DMS53 treated with DMSO at 0.1 percent for 48 hours (cell line): ENCODE measurements around the gene IRF2BPL.

Experiments used
- DNase-seq: peaks from one replicate; lab custom pipeline; 2025; ENCODE audit not compliant: unreplicated experiment; lab: John Stamatoyannopoulos, UW

IRF2BPL gene

DNA sequence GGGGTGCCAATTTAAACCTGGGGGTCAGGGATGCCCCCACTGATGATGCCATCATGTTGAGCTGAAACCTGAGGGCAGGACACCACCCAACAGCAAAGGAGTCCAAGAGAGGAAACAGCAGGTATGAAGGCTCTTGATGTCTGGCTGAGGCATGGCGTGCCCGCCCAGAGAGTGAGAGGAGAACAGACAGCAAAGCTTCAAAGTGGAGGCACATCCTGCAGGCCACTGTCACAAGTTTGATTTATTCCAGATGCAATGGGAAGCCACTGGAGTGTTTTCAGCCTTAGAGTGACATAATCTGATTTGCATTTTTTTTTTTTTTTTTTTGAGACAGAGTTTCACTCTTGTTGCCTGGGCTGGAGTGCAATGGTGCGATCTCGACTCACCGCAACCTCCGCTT, 34.8 kb downstream of the IRF2BPL start:
- no peak for DNase-seq

DNA sequence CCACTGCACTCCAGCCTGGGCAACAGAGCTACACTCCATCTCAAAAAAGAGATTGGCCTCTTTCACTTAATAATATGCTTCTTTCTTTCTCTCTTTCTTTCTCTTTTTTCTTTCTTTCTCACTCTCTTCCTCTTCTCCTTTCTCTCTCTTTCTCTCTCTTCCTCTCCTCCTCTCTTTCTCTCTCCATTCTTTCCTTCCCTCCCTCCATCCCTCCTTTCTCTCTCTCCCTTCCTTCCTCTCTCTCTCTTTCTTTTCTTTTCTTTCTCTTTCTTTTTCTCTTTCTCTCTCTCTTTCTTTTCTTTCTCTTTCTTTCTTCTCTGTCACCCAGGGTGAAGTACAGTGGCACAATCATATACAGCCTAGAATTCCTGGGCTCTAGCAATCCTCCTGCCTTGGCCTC, 38.4 kb downstream of the IRF2BPL start:
- DNase-seq: no peak

DNA sequence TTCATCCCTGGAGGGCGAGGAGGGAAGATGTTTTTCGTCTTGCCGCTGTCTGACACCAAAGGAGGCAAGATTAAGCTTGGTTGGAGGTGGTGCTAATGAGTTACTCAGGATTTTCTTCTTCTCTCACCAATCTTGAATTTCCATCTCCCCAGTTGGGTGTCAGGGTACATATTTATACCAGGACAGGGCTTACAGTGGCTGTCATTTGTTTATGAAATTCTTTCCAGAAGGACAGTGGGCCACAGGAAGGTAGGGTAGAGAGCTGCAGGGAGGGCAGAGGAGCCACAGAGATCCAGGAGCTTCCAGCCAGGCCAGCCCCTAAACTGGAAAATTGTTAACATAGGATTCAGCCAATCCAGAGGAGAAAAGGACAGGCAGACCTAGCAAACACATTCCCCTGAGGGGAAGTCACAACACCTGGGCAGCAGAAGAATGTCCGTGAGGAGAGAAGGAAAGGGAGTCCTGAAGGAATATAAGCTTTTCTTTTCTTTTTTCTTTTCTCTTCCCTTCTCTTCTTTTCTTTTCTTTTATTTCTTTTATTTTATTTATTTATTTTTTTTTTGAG, 40.5 kb downstream of the IRF2BPL start:
- DNase-seq: no peak

DNA sequence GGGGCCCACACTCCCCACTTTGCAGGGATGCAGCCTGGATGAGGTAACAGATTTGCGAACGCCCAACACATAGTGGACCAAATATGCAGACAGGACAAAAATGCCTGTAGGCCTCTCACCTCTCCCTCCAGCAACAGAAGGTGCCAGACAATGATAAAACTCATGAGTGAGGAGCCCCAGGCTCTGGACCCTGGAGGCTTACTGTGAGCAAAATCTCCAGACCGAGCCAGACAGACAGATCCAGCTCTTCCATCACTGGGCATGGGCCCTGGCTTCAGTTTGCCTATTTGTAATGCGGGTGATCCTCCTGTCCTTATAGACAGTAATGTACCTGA, 42.3 kb downstream of the IRF2BPL start:
- no peak for DNase-seq

DNA sequence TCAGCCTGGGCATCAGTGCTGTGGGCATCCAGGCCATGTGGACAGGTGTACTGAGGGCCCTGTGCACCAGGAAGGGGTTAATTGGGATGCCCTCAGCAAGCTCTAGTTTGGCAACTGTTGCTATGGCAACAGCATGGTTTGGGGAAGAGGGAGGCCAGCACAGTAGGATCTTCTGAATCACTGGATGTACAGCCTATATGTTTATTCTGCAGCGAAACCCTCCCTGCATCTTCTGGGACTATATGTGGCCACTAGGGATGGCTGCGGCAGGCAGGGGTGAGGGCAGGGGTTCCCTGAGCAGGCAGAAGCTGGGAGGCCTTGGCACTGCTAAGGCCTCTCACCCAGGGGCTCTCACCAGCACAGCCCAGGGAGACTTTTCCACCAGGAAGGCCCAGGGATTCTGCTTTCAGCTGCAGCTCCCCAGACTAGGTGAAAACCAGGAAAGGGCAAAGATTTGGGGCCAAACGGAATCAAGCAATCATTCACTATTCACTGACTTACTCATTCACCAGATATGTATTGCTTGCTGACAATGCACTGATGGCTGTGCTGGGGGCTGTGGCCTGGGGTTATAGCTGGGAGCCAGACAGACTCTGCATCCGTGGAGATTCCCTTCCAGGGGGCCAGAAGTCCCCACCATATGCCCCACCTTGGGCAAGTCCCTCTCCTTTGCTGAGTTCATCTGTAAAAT, 42.8 kb downstream of the IRF2BPL start:
- no peak for DNase-seq

DNA sequence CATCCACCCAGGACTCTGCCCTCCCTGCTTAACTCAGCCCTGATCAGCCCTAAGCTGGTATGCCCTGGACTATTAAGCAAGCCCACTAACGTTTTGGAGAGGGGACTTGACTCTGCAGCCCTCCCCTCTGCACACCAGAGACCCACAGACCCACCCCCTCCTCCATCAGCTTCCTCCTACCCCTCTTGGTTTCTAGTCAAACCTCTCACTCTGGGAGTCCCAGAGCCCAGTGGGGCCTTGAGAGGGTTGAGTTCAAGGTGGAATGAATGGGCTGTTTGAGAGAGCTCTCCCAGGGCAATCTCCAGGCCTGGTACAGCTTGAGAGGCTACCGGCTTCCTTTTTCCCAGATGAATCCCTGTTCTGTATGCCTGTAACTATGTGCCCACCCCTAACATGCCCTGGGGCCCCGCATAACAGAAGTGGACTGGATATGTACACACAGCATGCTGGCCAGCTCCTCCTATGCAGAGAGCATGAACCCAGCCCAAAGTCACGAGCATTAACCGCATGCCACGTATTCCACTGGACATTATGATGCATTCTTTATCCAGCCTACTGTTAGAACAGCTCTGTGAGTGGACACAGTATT, 43.6 kb downstream of the IRF2BPL start:
- DNase-seq: no peak

DNA sequence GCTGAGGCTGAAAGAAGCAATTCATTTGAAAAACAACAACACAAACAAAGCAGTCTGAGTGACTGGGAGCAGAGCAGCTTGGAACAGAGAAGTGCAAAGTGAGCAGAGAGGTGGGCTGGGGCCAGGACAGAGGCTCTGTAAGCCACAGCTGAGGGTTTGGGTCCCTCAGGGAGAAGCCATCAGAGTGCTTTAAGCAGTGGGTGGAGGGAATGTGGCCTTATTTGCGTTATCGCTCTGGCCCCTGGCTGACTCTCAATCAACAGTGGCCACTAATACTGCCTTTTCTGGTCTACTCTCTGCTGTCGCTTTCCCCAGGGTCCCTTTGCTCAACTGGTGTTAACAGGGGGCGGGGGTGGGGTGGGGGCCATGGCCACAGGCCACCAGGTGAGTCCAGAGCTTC, 44.2 kb downstream of the IRF2BPL start:
- no peak for DNase-seq

DNA sequence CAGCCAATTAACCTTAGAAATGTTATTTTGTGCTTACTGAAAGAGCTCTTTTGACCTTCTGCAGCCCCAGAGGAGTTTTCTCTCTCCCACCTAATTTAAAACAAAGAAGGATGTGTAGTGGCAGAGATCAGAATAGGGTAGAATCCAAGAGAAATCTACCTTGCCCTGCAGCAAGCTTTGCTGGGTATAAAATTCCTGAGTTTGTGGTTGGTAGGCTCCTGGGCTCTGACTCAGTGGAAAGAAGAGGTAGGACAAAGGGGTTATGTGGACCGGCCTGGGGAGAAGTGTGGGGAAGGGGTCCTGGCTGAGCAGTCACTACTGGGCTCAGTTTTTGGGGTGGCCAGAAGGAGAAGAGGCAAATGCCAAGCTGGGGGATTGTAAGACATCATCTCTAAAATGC, 46.8 kb downstream of the IRF2BPL start:
- no peak for DNase-seq

DNA sequence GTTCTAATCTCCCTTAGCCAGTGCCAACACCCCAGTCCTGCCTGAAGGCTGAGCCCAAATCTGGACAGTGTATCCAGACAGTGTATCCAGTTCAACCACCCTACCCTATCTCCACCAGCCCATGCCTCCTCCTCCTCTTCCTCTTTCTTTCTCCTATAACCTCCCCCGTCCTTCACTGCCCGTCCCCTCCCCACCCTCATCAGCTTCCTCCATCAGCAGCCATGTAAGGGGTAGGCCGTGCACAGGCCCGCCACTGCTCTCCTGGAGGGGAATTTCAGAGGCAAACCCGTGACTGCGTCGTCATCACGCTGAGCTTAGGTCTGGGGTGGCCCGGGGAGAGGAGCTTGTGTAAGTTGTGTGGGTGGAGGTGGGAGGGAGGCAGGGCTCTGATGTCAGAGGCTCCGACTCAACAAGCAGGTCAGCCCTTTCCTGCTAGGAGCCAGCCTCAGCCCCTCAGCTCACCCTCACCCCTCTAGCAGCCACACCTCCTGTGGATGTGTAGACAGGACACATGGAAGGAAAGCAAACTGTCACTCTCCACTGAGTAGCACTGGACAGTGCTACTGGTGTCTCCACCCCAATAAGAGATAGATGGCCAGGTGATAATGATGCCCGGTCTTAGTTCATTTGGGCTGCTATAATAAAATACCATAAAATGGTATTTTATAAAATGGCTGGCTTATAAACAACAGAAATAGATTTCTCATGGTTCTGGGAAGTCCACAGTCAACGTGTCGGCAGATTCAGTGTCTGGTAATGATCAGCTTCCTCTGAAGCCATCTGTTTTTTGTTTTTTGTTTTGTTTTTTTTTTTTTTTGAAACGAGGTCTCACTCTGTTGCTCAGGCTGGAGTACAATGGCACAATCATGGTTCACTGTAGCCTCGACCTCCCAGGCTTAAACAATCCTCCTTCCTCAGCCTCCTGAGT, 50.5 kb downstream of the IRF2BPL start:
- DNase-seq: no peak

DNA sequence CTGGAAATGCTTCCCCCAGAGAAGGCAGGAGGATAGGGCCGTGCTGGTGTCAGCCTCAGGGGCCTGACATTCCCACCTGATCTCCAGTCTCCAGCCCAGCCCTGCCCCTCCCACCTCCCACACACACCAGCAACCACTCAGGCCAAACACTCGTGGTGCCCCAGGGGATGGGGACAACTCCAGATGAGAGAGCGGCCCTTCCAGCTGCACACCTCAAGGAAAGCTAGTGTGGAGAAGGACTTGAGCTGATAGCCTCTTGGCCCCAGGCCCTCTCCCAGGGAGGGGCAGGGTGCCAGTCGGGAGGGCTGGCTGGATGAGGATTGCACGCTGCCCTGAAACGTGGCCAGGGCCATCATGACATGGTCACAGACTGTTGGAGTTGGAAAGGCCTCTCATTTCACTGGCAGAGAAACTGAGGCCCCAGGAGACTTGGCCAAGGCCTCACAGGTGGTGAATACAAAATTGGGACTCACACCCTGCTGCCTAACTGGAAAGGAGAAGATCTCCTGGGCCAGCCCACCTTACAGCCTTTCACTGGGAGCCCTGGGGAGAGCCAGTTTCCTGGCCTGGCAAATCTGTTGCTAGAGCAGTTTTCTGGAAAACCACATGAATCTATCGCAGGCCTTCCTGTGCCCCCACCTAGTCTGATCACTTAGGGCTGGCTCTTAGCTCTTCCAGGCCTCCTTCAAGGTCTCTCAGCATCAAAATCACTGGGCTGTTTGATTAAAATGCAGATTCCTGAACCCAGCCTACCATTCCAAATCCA, 52.1 kb downstream of the IRF2BPL start:
- no peak for DNase-seq

DNA sequence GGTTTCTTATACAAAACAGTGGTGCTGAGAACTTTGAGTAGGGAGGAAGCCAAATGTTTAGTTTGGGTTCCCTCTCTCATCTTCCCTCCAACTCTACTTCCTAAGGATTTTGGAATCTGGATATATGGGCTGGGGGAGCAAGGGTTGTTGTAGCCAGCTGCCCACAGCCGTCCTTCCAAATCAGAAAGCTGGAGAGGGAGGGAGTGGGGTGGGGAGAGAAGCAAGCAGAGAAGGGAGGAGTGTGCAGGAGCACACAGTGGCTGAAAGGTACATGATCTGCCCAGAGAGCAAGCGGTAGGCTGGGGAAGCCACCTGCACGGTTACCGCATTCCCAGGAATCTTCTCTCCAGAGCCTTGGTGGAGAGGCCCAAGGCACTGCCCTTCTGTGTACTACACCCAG, 52.7 kb downstream of the IRF2BPL start:
- DNase-seq: no peak

DNA sequence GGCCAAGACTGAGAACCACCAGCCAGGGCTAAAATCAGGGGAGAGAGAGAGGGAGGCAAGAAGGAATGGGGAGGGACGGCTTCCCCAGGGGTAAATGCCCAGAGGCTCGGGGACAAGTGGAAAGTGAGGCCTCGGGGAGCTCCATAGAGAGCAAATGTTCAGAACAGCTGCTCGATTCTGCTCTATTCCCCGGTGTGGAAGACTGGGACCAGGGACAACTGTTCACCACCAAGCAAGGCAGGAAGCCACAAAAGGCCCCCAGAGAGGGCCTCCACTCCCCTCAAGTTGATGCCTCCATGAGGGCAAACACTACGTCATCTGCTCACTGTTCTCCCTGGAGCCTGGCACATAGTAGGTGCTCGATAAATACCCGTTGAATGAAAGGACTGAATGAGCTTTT, 53.5 kb downstream of the IRF2BPL start:
- no peak for DNase-seq
